A673 (cell line): ENCODE data around the gene ABCB6.

Experiments
- CTCF ChIP-seq: fragments of 300-800, 200-600 bp; sonication (generic); conservative IDR thresholded peaks from 2 replicates; pipeline ENCODE4 v1.5.1; 2017; ENCODE audit warnings: low read depth, mild to moderate bottlenecking, antibody characterized with exemption, low read length, moderate library complexity, mixed read lengths
- EZH2 ChIP-seq: fragments of 200-600 bp; sonication (generic); IDR thresholded peaks from 2 replicates; pipeline ENCODE4 v1.6.1; 2017; ENCODE audit warnings: borderline replicate concordance, low read depth, mild to moderate bottlenecking, mixed read lengths, antibody characterized with exemption, low read length; ENCODE audit not compliant: poor library complexity, severe bottlenecking

GRCh38 chr2:219266886-219267285 is 48.1 kb upstream of the ABCB6 start:
- TF ChIP-seq CTCF (no peak), EZH2 (no peak)
